DMS 273 (cell line): Measurements from ENCODE around the gene SLC29A1.
A peak's percentile ranks its signal among the peaks of the same experiment; 100 is the strongest.

Source experiments
- DNase-seq: peaks from one replicate; lab custom pipeline; 2025; ENCODE audit not compliant: unreplicated experiment; lab: John Stamatoyannopoulos, UW

The SLC29A1 gene

GRCh38 chr6:44253307-44254101, 30.1 kb downstream of the SLC29A1 start:
- DNase-seq = peak; percentile 85

DNA sequence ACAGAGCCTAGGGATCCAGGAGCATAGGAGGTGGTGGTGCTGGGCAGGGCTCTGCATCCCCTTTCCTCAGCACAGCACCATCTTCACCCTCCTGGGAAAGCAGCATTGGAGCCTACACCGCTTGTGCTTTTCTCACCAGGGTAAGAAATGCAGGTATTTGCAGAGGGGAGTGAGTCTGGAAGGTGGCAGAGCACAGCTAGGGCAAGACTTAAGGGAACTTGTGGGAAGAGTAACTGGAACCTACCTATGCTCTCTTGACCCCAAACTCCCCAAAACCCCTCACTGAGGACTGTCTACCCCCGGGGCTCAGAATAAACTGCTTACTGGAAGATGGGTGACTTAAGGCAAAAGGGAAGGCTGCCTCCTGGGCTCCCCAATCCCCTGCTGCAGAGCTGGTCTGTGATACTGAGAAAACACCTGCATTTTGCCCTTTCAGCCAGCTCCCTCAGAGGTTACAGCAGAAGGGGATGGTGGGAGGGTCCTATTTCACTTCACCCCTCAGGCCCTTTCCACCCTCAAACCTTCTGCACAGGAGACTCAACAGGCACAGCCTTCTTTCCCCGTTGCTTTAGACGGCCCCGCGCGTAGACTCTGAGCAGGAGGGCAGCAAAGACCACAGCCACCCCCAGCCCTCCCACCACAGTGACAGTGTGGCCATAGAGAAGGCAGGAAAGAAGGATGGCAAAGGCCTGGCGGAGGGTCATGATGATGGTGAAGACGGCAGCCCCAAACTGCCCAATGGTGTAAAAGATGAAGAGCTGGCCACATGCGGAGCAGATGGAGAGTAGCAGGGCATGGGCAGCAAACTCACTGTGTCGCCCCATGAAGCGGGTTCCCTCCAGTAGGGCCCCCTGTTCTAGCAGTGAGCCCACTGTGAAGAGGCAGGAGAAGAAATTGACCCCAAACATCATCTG, 31.1 kb downstream of the SLC29A1 start:
- DNase-seq = no peak

DNA sequence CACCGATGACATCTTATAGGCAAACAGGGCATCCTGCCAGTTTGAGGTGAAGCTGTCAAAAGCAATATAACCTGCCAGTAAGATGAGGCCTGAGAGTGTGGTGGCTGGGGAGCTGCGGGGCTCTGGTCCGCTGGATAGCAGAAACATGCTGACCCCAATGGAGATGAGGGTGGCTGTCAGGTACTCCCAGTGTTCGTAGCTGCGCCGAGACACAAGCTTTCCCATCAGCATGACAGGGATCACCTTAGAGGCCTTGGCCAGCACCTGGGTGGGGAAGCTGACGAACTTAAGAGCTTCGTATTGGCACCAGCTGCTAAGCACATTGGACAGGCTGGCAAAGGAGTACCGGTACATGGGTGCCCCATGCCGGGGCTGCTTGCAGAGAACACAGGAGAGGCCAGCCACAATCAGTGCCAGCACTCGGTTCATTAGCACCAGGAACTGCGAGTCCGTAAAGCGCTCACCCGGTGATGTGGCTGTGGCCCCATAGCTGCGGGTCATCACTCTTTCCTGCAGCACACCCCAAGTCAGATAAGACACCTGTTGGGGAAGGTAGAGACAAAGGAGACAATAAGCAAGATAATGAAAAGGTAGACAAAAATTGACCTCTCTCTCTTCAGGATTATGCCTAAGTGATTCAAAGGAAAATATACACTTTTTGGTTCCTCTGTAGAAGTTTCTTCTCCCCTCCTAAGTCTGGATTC, 31.9 kb downstream of the SLC29A1 start:
- DNase-seq = peak; percentile 85

DNA sequence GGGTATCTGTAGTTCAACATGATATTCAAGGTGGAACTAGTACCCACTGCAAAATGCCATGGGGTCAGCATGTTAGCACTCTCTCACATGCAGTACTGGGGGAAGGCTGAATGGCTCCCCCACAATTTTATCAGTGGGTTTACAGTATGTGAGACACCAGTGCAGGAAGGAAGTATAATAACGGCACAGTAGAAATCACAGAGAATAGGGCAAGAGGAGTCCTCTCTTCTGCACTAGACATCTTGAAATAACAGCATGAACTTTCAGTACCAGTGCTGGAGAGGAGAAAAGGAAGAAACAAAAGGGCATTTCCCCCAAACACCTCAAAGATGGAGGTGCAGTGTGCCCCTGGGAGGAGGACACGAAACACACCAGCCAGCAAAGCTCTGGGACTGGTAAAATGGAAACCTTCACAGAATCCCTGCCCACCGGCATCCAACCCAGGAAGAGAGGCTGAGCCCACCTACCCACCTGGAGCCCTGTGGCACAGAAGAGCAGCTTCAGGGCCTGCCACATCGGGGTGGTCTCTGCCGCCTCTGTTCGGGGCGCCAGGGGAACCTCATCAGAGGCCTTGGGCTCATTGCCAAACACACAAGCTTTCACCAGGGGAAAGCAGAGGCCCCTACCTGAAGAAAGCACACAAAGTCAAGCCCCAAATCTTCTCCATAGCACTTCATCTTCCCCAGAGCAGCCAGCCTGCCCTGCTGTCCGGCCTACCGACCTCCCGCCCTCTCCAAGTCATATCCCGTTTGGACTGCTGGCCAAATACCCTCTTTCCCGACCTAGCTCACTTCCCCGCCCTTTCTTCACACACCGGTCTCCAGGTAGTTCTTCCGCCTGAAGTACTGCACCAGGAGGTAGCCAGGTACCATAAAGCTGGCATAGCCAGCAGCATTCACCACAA, 32.7 kb downstream of the SLC29A1 start:
- peak; percentile 78 for DNase-seq

- no peak for DNase-seq
Measured at GRCh38 chr6:44256775-44257024, 33.3 kb downstream of the SLC29A1 start.

- DNase-seq = peak; percentile 93
Measured at GRCh38 chr6:44257025-44257752, 33.8 kb downstream of the SLC29A1 start, which contains the start of gene SLC35B2. SLC35B2 (minus strand) TSS chr6:44257528; CDS start chr6:44257410, 118 bp downstream.

DNA sequence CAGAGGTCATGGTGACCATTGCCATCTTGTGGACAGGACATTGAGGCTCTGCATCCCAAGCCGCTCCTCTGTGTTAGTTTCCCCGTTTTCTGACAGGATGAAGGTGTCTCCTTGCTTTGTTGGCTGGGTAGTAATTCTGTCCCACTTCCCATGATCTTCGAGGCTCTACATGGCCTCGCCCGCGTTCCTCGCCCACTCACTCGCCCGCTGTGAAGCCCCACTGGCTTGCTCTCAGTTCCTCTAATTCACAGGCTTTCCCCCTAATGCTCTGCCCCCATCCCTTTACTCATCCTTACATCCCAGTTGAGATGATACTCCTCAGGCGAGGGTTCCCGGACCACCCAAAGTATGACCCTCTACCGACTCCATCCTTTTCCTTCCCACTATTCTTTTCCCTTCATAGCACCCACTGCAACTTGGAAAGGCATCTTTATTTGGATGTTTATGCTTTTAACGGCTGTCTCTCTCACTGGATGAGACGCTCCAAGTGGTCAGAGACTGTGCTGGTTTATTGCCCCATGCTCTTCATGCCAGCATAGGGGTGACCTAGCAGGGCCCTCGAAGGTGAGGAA, 34.4 kb downstream of the SLC29A1 start:
- no peak for DNase-seq

- DNase-seq = no peak
Measured at GRCh38 chr6:44258325-44258863, 35.0 kb downstream of the SLC29A1 start.

- DNase-seq = no peak
Measured at GRCh38 chr6:44258921-44259320, 35.5 kb downstream of the SLC29A1 start.

DNA sequence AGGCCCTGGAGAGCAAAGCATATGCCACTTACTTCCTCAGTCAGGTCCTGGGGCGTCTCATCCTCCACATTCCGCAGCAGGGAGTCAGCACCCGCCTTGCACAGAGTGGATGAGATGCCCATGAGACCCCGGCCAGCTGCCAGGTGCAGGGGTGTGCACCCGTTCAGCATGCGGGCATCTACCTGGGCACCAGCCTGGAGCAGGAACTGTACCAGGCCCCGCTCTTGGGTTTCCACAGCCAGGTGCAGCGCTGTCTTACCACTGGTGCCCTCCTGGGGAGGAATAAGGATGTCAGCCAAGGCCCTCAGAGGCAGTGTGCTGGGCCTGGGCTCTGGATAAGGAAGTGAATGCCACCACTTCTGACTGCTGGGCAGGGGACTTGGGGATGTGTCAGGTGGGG, 36.6 kb downstream of the SLC29A1 start:
- no peak for DNase-seq

GRCh38 chr6:44260451-44261297, 37.3 kb downstream of the SLC29A1 start:
- no peak for DNase-seq

DNA sequence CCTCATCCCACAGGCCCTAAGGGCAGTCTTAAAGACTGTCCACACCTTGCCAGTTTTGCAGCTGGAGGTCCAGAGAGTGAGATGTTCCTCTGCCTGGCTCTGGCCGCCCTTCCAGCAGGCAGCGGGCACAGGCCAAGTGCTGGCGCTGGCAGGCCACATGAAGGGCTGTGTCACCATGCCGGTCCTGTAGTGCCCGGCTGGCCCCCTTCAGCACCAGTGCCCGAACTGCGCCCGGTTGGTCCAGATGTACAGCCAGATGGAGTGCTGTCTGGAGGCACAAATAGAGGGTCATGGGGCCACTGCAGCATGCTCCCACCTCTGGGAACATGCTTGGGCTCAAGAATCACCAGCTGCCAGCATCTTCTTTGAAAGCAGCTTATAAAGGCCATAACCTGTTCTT, 38.2 kb downstream of the SLC29A1 start:
- DNase-seq = peak; percentile 73

DNA sequence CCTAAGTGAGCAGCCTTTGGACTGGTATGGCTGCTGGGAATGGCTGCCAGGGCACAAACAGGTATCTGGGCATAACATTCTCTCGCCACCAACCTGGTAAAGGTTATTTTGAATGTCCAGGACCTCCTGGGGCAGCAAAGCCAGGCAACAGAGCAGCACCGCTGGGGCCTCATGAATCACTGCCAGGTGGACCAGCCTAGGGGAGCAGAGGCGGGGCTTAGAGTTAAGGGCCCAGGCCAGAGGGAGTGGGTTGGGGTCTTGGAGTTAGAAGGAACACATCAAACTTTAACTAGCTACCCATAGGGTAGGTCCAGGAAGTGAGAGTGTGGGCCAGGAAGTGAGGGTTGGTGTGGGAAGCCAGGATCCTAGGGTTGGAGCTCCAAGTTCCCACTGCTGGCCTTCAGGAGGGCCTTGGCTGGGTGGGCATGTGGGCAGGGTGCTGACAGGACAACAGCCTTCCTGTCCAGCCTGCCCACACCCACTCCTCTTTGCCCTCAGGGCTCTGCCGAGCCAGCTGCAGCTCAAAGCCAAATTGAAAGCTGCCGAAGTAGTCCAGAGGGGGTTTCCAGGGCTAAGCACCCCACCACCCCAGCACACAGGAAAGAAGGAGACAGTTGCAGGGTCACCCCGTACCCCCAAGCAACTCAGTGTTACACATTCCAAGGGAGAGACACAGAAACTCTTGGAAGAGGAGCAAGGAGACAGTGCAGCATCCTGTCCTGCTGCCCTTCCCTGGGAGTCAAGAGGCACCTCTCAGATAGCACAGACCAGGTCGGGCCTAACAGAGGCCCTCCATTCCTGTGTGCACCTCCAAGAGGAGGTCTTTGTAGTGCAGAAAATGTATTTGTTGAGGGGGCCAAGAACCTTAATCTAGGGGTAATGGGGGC, 39.3 kb downstream of the SLC29A1 start:
- DNase-seq = no peak

GRCh38 chr6:44263354-44264100, 40.1 kb downstream of the SLC29A1 start:
- no peak for DNase-seq

DNA sequence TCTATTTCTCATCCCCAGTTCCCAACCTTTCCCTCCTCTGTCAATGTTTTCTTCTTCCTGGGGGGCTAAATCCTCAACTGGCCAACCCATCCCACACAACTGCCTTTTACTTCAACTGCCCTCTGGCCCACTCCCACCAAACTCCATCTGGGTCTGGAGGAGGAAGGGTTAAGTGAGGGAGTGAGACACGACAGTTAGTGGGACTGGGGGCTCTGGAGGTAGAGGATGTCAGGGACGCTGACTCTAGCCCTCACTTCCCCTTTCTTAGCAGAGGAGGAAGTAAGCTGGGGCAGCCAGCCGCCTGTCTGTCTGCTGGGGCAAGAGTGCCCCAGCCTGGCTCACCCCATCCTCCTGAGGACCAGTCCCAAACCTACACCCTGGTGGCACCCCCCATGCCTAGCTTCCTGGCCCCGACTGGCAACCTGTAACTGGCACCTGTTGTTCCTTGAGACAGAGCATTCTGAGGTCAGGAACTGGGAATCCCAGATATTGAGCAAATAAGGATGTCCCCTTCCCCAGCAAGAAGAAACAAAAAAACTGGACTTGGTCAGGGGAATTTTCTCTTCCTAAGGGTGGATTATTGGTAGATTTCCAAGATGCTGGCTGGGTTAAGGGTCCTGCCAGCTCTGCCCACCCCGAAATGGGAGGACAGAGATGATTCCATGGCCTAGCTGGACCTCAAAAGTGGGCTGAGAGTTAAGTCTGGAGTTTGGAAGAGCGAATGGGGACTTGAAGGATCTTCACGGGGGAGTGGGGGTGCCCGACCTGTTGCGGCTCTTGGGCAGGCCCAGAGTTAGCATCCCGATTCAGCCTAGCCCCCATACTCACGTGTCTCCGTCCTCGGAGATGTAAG, 41.0 kb downstream of the SLC29A1 start:
- DNase-seq = no peak
